Measurements from ENCODE around the gene EPB42.

DNA sequence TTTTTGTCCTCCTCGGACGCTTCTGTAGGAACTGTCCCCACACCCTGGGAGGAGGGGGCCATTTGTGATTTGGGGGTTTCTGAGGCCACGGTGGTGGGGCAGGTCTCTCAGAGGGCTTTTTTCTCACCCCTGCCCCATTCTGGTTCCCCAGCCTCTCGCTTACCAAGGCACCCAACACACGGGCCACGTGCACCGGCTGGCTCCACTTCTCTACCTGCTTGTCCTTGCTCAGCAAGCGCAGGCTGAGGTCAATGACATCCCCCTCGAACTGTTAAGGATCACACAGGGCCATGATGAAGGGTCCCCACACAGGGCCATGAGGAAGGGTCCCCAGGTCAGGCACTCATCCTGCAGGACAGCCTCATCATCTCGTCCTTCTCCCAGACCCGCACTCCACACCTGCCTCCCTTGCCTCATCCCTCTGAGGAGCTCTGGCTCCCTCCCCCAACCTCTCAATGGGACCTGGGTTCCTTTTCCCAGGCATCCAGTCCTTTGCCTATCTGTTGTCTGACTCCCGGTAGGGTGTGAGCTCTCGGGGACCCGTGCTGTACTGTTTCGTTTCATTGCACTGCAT lies 10.6 kb downstream of the EPB42 start:
- no peak for TF ChIP-seq GABPA (IDR thresholded peaks at IDR 0.05; ENCODE audit: low read depth)
- TF ChIP-seq EP300 (IDR thresholded peaks at IDR 0.05; ENCODE audit: borderline replicate concordance in 1 of 2, low read depth in 1 of 2, low read length in 1 of 2): no peak
- no peak for TF ChIP-seq MAX (IDR thresholded peaks at IDR 0.05; ENCODE audit: low read depth)
- TF ChIP-seq EZH2phosphoT487 (IDR thresholded peaks at IDR 0.05; ENCODE audit: borderline replicate concordance, low read depth): no peak
- no peak for TF ChIP-seq SIN3A (IDR thresholded peaks at IDR 0.05; ENCODE audit: borderline replicate concordance, low read depth, low read length)
- TF ChIP-seq FOXM1 (IDR thresholded peaks at IDR 0.05; ENCODE audit: low read depth): no peak
